Stimulated activated naive B cell treated with anti-CD40 and anti-IgM and Interleukin-4, amounts not matched to agents 10 μg/mL and 1 μg/mL and 100 μg/mL, for 72 hours (primary cell): ENCODE results near the gene SLC4A4.

Experiments
- ATAC-seq, 2 donors: fragments of 150-1000 bp; cut with Tn5 transposase; replicated peaks; 2 replicates each; pipeline ENCODE4 v1.10.0; 2021; ENCODE audit warnings: moderate library complexity in 1 of 2
- DNase-seq: peaks from one replicate; pipeline ENCODE4 v3.0.0; 2021
- H3K27ac Mint-ChIP-seq: one replicate; pipeline ENCODE4 v1.8.0; 2022; ENCODE audit warnings: mild to moderate bottlenecking, mixed read lengths
- H3K27me3 Mint-ChIP-seq, 2 donors: one replicate each; pipeline ENCODE4 v1.8.0; 2022; ENCODE audit warnings: mixed read lengths in 2 of 2
- H3K36me3 Mint-ChIP-seq, 2 donors: one replicate each; pipeline ENCODE4 v1.8.0; 2022; ENCODE audit warnings: mixed read lengths in 2 of 2, mild to moderate bottlenecking in 1 of 2
- H3K4me1 Mint-ChIP-seq, 2 donors: one replicate each; pipeline ENCODE4 v1.8.0; 2022; ENCODE audit warnings: mixed read lengths in 2 of 2, mild to moderate bottlenecking in 1 of 2
- H3K4me3 Mint-ChIP-seq, 2 donors: one replicate each; pipeline ENCODE4 v1.8.0; 2022; ENCODE audit warnings: mild to moderate bottlenecking in 2 of 2, mixed read lengths in 2 of 2, moderate library complexity in 1 of 2
- H3K9me3 Mint-ChIP-seq, 2 donors: one replicate each; pipeline ENCODE4 v1.8.0; 2022; ENCODE audit warnings: mixed read lengths in 2 of 2, mild to moderate bottlenecking in 1 of 2

Gene SLC4A4

DNA sequence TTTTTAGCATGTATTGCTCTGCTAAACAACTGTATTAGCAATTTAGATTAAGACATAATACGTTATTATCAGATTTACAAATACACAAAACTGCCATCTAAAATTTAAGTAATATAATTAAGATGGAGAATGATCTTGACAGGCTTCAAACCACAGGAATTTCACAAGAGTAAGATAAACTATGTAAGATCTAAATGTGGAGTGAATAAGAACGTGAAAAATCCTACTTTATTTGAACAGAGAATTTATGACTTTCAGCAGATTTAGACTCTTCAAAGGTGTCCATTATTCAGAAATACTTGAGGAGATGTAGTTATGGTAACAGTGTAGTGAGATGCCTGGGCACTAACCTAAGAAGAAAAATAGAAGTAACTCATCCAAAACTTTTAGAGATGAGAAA lies 73.2 kb downstream of the SLC4A4 start:
- DNase-seq (no peak), ATAC-seq (no peak)
- Mint-ChIP-seq H3K36me3 (peaks cover 0 to 4% of the 10 kb centered on the region in 2 donors), H3K9me3 (peaks cover 10% of the 10 kb centered on the region in 2 donors), H3K27ac (no peak overlapping the region), H3K27me3 (no peaks in the 10 kb centered on the region), H3K4me1 (no peaks in the 10 kb centered on the region), H3K4me3 (no peak overlapping the region)

DNA sequence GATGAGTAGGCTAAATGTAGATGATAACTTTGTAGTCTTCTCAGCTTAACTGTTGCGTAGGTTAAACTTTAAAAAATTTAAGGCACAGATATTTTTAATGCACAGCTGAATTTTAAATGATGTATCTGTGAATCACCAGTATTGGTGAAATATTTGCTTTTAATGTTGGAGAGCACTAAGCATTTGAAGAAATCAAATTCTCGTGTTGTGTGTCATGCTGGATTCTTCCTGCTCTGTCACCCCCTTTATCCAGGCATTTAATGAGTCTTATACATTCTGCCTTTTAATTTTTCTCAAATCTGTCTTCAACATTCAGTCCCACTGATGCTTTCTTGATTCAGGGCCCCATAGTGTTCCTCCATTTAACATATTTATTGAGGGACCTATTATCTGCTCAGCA lies 76.7 kb downstream of the SLC4A4 start:
- H3K4me1 Mint-ChIP-seq, result no peaks in the 10 kb centered on the region
- ATAC-seq (no peak), DNase-seq (no peak)
- no peak overlapping the region for H3K4me3 Mint-ChIP-seq
- peaks cover 0 to 4% of the 10 kb centered on the region in 2 donors for H3K36me3 Mint-ChIP-seq
- H3K27me3 Mint-ChIP-seq, result peaks cover 0 to 7% of the 10 kb centered on the region in 2 donors
- H3K27ac Mint-ChIP-seq, result no peak overlapping the region
- H3K9me3 Mint-ChIP-seq, result peaks cover 0 to 3% of the 10 kb centered on the region in 2 donors

DNA sequence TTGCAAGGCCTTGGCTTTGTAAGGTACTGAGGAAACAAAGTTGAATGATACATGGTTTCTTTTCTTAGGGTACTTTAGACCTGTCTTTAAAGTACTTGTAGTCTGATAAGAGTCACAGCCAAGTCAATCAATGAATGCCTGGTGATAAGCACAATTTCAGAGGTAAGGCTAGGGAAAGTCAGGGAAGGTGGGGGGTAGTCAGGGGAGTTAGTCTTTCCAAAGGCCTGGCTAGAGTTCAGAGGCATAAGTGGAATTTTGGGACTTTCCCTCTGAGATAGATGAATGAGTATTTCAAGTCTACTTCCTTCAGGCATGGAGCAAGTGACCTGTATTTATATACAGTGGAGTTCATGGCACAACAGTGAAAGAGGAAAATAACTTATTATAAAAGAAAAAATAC lies 78.3 kb downstream of the SLC4A4 start:
- H3K9me3 Mint-ChIP-seq, result peaks cover 0 to 6% of the 10 kb centered on the region in 2 donors
- H3K4me3 Mint-ChIP-seq, result no peak overlapping the region
- H3K27ac Mint-ChIP-seq, result no peak overlapping the region
- no peak for DNase-seq
- no peaks in the 10 kb centered on the region for H3K4me1 Mint-ChIP-seq
- H3K27me3 Mint-ChIP-seq, result peaks cover 0 to 7% of the 10 kb centered on the region in 2 donors
- no peak for ATAC-seq
- H3K36me3 Mint-ChIP-seq, result peaks cover 0 to 4% of the 10 kb centered on the region in 2 donors

DNA sequence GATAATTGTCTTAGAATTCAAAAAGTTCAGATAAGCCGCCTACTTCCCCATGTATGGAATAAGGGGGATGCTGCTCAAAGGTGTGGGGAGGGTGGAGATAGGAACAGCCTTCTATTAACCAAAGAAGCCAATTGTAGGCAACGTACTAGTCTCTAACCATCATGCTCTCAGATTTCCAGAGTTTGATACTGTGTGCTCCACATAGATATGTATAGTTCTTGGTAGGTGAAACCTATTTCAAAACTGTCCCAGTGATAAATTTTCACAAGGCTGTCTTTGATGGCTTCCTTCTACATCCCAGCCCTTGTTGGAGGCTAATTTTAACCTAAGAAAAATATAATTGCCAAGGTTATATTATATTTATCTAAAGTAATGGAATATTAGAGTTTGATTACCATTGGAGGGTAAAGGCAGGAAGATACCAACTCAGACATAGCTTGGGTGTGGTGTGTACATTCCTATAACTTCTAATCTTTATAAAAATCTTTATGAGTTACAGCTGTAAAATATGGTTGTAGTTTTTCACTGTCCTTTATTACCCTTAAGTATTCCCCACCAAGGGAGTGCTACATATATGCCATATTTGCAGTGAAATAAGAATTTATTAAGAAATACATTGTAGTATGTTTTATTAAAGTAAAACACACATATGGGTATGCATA lies 87.7 kb downstream of the SLC4A4 start:
- Mint-ChIP-seq H3K9me3 (peaks cover 5 to 7% of the 10 kb centered on the region in 2 donors), H3K4me1 (no peaks in the 10 kb centered on the region), H3K4me3 (no peak overlapping the region), H3K36me3 (no peaks in the 10 kb centered on the region), H3K27ac (no peak overlapping the region), H3K27me3 (no peaks in the 10 kb centered on the region)
- ATAC-seq (no peak), DNase-seq (no peak)

DNA sequence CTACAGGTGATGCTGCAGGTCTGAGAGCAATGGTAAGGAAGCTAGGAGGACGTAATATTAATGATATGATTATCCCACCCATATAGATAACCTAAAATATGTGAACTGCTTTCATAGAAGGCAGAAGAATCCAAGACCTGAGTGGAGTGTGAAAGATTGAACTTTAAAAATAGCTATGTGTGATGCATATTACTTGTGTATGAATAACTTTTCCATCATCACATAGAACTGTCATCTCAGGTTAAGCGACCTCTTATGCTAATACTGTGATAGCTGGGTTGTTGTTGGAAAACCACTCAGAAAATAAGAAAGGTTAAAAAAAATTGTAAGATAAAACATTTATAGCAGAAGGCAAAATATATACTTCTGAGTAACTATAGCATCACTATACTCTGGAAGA lies 90.3 kb downstream of the SLC4A4 start:
- H3K4me1 Mint-ChIP-seq, result no peaks in the 10 kb centered on the region
- no peak overlapping the region for H3K4me3 Mint-ChIP-seq
- H3K36me3 Mint-ChIP-seq, result no peaks in the 10 kb centered on the region
- peaks cover 5% of the 10 kb centered on the region in 2 donors for H3K9me3 Mint-ChIP-seq
- no peak for ATAC-seq
- no peaks in the 10 kb centered on the region for H3K27me3 Mint-ChIP-seq
- H3K27ac Mint-ChIP-seq, result no peak overlapping the region
- no peak for DNase-seq

- ATAC-seq, result no peak
- Mint-ChIP-seq H3K4me1 (no peaks in the 10 kb centered on the region), H3K27ac (no peak overlapping the region), H3K9me3 (peaks cover 5 to 6% of the 10 kb centered on the region in 2 donors), H3K4me3 (no peak overlapping the region), H3K27me3 (no peaks in the 10 kb centered on the region), H3K36me3 (no peaks in the 10 kb centered on the region)
- no peak for DNase-seq
Observed at GRCh38 chr4:71429962-71430361, 91.1 kb downstream of the SLC4A4 start.

DNA sequence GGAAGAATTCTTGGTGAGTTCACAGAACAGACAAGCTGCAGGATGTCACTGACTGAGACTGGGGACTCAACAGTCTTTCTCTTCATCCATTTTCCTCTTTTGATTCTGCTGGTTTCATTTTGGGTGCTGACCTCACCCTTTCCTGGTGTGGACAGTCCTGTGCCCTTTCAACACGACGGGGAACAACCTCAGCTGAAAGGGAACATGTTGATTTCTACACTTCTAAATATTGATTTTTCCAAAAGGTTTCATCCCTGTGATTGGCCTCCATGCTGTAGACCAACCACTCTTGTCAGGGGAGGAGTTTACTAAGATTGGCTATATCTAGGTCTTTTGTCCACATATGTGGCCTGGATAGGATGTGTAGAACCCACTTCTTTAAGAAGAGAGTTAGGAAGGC lies 91.8 kb downstream of the SLC4A4 start:
- no peak for ATAC-seq
- H3K4me3 Mint-ChIP-seq, result no peak overlapping the region
- H3K27me3 Mint-ChIP-seq, result no peaks in the 10 kb centered on the region
- no peak overlapping the region for H3K27ac Mint-ChIP-seq
- H3K9me3 Mint-ChIP-seq, result peaks cover 1 to 4% of the 10 kb centered on the region in 2 donors
- no peaks in the 10 kb centered on the region for H3K4me1 Mint-ChIP-seq
- DNase-seq, result no peak
- H3K36me3 Mint-ChIP-seq, result peaks cover 0 to 1% of the 10 kb centered on the region in 2 donors

- ATAC-seq, result no peak
- Mint-ChIP-seq H3K27me3 (no peaks in the 10 kb centered on the region), H3K27ac (no peak overlapping the region), H3K4me3 (no peak overlapping the region), H3K36me3 (peaks cover 0 to under 1% of the 10 kb centered on the region in 2 donors), H3K4me1 (no peaks in the 10 kb centered on the region), H3K9me3 (no peaks in the 10 kb centered on the region)
- no peak for DNase-seq
Observed at GRCh38 chr4:71440612-71441011, 101.8 kb downstream of the SLC4A4 start.

DNA sequence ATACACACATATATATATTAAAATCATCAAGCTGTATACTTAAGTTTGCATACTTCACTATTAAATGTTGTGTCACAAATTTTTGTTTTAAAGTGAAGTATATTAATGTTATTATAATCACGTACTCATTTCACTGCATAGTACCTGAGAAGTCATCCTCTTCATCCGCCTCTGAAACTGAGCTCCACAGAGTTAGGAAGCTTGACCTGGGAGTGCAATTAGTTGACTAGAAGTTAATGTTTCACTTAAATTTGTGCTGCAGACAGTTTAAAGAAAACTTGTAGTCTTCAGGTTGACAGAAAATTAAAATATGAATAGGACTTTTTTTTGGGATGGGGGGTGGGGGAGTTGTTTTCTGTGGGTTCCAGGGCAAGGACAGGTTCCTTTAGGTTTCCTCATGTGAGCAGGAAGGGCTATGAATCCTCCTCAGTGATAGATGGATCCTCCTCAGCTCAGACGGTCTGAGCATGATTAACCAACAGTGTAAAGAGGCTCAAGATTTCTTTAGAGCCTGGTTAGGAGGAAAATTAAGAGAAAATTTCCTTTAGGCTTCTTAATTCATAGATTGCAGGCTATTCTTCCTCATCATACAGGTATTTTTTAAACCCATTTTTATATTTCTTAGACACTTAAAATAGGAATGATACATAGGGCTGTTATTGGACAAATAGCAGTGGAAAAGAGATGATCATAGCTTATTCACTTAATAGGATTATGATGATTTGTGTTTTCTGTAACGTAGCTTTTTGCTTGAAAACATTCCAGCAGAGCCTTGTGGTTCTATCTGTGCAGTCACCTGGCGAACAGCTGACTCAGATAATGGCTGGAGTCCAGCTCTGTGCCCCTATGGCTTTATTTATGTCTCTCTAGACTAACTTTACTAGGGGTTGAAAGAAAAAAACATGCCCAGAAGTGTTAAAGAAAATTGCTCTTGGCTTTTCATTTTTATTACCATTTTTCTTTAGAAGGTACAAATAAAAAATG lies 102.7 kb downstream of the SLC4A4 start:
- Mint-ChIP-seq H3K27me3 (no peaks in the 10 kb centered on the region), H3K4me3 (no peak overlapping the region), H3K27ac (no peak overlapping the region), H3K4me1 (no peaks in the 10 kb centered on the region), H3K9me3 (no peaks in the 10 kb centered on the region), H3K36me3 (no peaks in the 10 kb centered on the region)
- ATAC-seq (no peak), DNase-seq (no peak)

GRCh38 chr4:71442336-71442735 lies 103.5 kb downstream of the SLC4A4 start:
- Mint-ChIP-seq H3K4me1 (no peaks in the 10 kb centered on the region), H3K27ac (no peak overlapping the region), H3K36me3 (no peaks in the 10 kb centered on the region), H3K9me3 (no peaks in the 10 kb centered on the region), H3K4me3 (no peak overlapping the region), H3K27me3 (no peaks in the 10 kb centered on the region)
- ATAC-seq, result no peak
- DNase-seq, result no peak

GRCh38 chr4:71444395-71444794 lies 105.6 kb downstream of the SLC4A4 start:
- no peaks in the 10 kb centered on the region for H3K36me3 Mint-ChIP-seq
- H3K4me3 Mint-ChIP-seq, result no peak overlapping the region
- ATAC-seq (no peak), DNase-seq (no peak)
- H3K9me3 Mint-ChIP-seq, result no peaks in the 10 kb centered on the region
- H3K27ac Mint-ChIP-seq, result no peak overlapping the region
- peaks cover 0 to 4% of the 10 kb centered on the region in 2 donors for H3K27me3 Mint-ChIP-seq
- no peaks in the 10 kb centered on the region for H3K4me1 Mint-ChIP-seq

DNA sequence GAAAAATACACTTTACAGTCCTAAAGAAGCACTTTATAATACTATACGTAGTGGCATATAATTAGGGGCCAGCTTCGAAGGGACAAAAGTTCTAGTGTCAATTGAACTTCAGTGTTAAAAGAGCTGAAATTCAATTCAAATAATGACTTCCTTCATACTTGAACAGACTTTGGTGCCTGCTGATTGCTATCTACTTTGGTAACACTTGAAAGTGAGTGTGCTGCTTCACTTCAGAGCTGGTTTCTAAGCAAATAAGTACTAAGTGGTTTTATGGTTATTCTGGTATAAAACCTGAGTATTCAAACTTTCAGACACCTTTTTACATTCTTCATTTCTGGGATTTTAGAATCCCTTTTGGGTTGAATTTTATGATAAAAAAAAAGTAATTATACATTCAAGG lies 107.0 kb downstream of the SLC4A4 start:
- H3K9me3 Mint-ChIP-seq, result no peaks in the 10 kb centered on the region
- no peak for ATAC-seq
- H3K27me3 Mint-ChIP-seq, result peaks cover 0 to 4% of the 10 kb centered on the region in 2 donors
- no peaks in the 10 kb centered on the region for H3K4me1 Mint-ChIP-seq
- DNase-seq, result no peak
- no peaks in the 10 kb centered on the region for H3K36me3 Mint-ChIP-seq
- no peak overlapping the region for H3K4me3 Mint-ChIP-seq
- no peak overlapping the region for H3K27ac Mint-ChIP-seq

- no peak for DNase-seq
- Mint-ChIP-seq H3K27ac (no peak overlapping the region), H3K27me3 (peaks cover 0 to 4% of the 10 kb centered on the region in 2 donors), H3K36me3 (no peaks in the 10 kb centered on the region), H3K9me3 (no peaks in the 10 kb centered on the region), H3K4me1 (no peaks in the 10 kb centered on the region), H3K4me3 (no peak overlapping the region)
- no peak for ATAC-seq
Observed at GRCh38 chr4:71446479-71447081, 107.8 kb downstream of the SLC4A4 start.

- Mint-ChIP-seq H3K9me3 (no peaks in the 10 kb centered on the region), H3K4me3 (no peak overlapping the region), H3K27me3 (peaks cover 0 to 4% of the 10 kb centered on the region in 2 donors), H3K27ac (no peak overlapping the region), H3K36me3 (no peaks in the 10 kb centered on the region), H3K4me1 (no peaks in the 10 kb centered on the region)
- ATAC-seq (no peak), DNase-seq (no peak)
Observed at GRCh38 chr4:71449040-71449439, 110.2 kb downstream of the SLC4A4 start.
